ENCODE results near the gene EMILIN3. TPM values are rescaled to one million over a fixed set of nuclear protein-coding genes. Genes with fewer than 3 reads are reported as not detected.

EMILIN3 gene
- total and polyA plus RNA-seq, 12 donors = 0.20 to 6.4 (median 2.8) TPM

GRCh38 chr20:41371371-41371770 lies 4.8 kb upstream of the EMILIN3 start:
- Histone ChIP-seq H3K4me3 (no peak overlapping the region), H3K27me3 (peaks cover 0 to 33% (median 10%) of the 10 kb centered on the region in 7 donors), H3K4me1 (peaks cover 0 to 5% (median 0%) of the 10 kb centered on the region in 9 donors), H3K27ac (no peak overlapping the region), H3K9me3 (peaks cover 0 to 8% (median 0%) of the 10 kb centered on the region in 11 donors), H3K36me3 (no peaks in the 10 kb centered on the region)
- TF ChIP-seq CTCF (IDR thresholded peaks at IDR 0.05) = no peak
- 92 to 97% methylated on average over 4 of the region's 4 CpGs for WGBS, 2 donors
- no peak for DNase-seq
- intact Hi-C loops (cut with DNase I) = no loop called here
- ATAC-seq = no peak

GRCh38 chr20:41370176-41370575 lies 3.6 kb upstream of the EMILIN3 start:
- no peak for DNase-seq
- intact Hi-C loops (cut with DNase I) = no loop called here
- TF ChIP-seq CTCF (IDR thresholded peaks at IDR 0.05) = no peak
- H3K36me3 ChIP-seq = no peaks in the 10 kb centered on the region
- H3K27ac ChIP-seq = no peak overlapping the region
- ATAC-seq = no peak
- H3K4me3 ChIP-seq = no peak overlapping the region
- peaks cover 0 to 8% (median 0%) of the 10 kb centered on the region in 11 donors for H3K9me3 ChIP-seq
- H3K4me1 ChIP-seq = peaks cover 4 to 14% (median 6%) of the 10 kb centered on the region in 9 donors
- peaks cover 0 to 36% (median 16%) of the 10 kb centered on the region in 7 donors for H3K27me3 ChIP-seq
- 79 to 87% methylated on average over 5 of the region's 5 CpGs for WGBS, 2 donors

GRCh38 chr20:41369673-41370072 lies 3.1 kb upstream of the EMILIN3 start:
- Histone ChIP-seq H3K27me3 (peaks cover 0 to 41% (median 21%) of the 10 kb centered on the region in 7 donors), H3K27ac (no peak overlapping the region), H3K36me3 (no peaks in the 10 kb centered on the region), H3K4me1 (peaks cover 4 to 15% (median 6%) of the 10 kb centered on the region in 9 donors), H3K9me3 (peaks cover 0 to 8% (median 0%) of the 10 kb centered on the region in 11 donors), H3K4me3 (no peak overlapping the region)
- DNase-seq (no peak), ATAC-seq (no peak)
- intact Hi-C loops (cut with DNase I) = no loop called here
- TF ChIP-seq CTCF (IDR thresholded peaks at IDR 0.05) = no peak
- 79 to 83% methylated on average over 2 of the region's 2 CpGs for WGBS, 2 donors

- intact Hi-C loops (cut with DNase I) = no loop called here
Measured at GRCh38 chr20:41367956-41368355, 1.3 kb upstream of the EMILIN3 start.

More at GRCh38 chr20:41367956-41368355, 1.3 kb upstream of the EMILIN3 start:
- Histone ChIP-seq H3K4me3 (no peak overlapping the region), H3K4me1 (peaks cover 4 to 15% (median 6%) of the 10 kb centered on the region in 9 donors), H3K27ac (no peak overlapping the region), H3K9me3 (peaks cover 0 to 8% (median 0%) of the 10 kb centered on the region in 11 donors), H3K27me3 (peaks cover 0 to 47% (median 27%) of the 10 kb centered on the region in 7 donors), H3K36me3 (no peaks in the 10 kb centered on the region)
- WGBS, 2 donors = 94 to 99% methylated on average over 3 of the region's 3 CpGs
- ATAC-seq (no peak), DNase-seq (no peak)
- no peak for TF ChIP-seq CTCF (IDR thresholded peaks at IDR 0.05)

Data from heart right ventricle (tissue), 16 donors.